Measurements from ENCODE around the gene KIF20A. TPM values are rescaled to one million over a fixed set of nuclear protein-coding genes. Genes with fewer than 3 reads are reported as not detected.
A peak's percentile ranks its signal among the peaks of the same experiment; 100 is the strongest.

Gene KIF20A
- total RNA-seq, 4 donors from 2014 or later, result 33.8 TPM; not detected in 3

- Histone ChIP-seq H3K4me1 (no peaks in the 10 kb centered on the region), H3K36me3 (no peaks in the 10 kb centered on the region), H3K27ac (peak overlapping the region; percentile 72 to 80), H3K9me3 (no peaks in the 10 kb centered on the region), H3K27me3 (no peaks in the 10 kb centered on the region), H3K4me3 (peak overlapping the region; percentile 64 to 98)
- intact Hi-C loops (cut with DNase I; ENCODE audit: low total_unique reads), result no loop called here
- TF ChIP-seq CTCF (IDR thresholded peaks at IDR 0.05) (no peak), POLR2A (IDR thresholded peaks at IDR 0.05) (no peak)
- no peak for DNase-seq
Measured at GRCh38 chr5:138212828-138213160, 33.9 kb downstream of the KIF20A start.

GRCh38 chr5:138213161-138214029, 34.5 kb downstream of the KIF20A start, which contains the start of gene CDC23:
TSS of gene CDC23 (minus strand) at chr5:138213323. CDS start at chr5:138213312, 11 bp downstream.
- intact Hi-C loops (cut with DNase I; ENCODE audit: low total_unique reads), result no loop called here
- H3K27me3 ChIP-seq, result no peaks in the 10 kb centered on the region

GRCh38 chr5:138216799-138217198, 37.9 kb downstream of the KIF20A start:
- H3K4me1 ChIP-seq, result no peaks in the 10 kb centered on the region
- TF ChIP-seq CTCF (IDR thresholded peaks at IDR 0.05), result no peak
- no peak for TF ChIP-seq POLR2A (IDR thresholded peaks at IDR 0.05)
- intact Hi-C loops (cut with DNase I; ENCODE audit: low total_unique reads), result no loop called here

More at GRCh38 chr5:138213161-138214029, 34.5 kb downstream of the KIF20A start, which contains the start of gene CDC23:
- DNase-seq, result peak; percentile 90 to 95
- no peaks in the 10 kb centered on the region for H3K4me1 ChIP-seq
- H3K36me3 ChIP-seq, result no peaks in the 10 kb centered on the region
- peak within 1 kb of the TSS; percentile 64 to 98 for H3K4me3 ChIP-seq
- H3K9me3 ChIP-seq, result no peaks in the 10 kb centered on the region
- H3K27ac ChIP-seq, result peak within 1 kb of the TSS; percentile 72 to 80
- TF ChIP-seq CTCF (IDR thresholded peaks at IDR 0.05), result no peak
- peak; percentile 32 to 49 for TF ChIP-seq POLR2A (IDR thresholded peaks at IDR 0.05)

GRCh38 chr5:138223532-138223931, 44.6 kb downstream of the KIF20A start:
- Histone ChIP-seq H3K27me3 (no peaks in the 10 kb centered on the region), H3K4me3 (no peak overlapping the region), H3K36me3 (no peaks in the 10 kb centered on the region), H3K4me1 (no peaks in the 10 kb centered on the region), H3K9me3 (no peaks in the 10 kb centered on the region), H3K27ac (no peak overlapping the region)
- intact Hi-C loops (cut with DNase I; ENCODE audit: low total_unique reads), result no loop called here
- no peak for DNase-seq
- no peak for TF ChIP-seq CTCF (IDR thresholded peaks at IDR 0.05)
- no peak for TF ChIP-seq POLR2A (IDR thresholded peaks at IDR 0.05)

More at GRCh38 chr5:138216799-138217198, 37.9 kb downstream of the KIF20A start:
- Histone ChIP-seq H3K4me3 (no peak overlapping the region), H3K9me3 (no peaks in the 10 kb centered on the region), H3K27ac (no peak overlapping the region), H3K36me3 (no peaks in the 10 kb centered on the region), H3K27me3 (no peaks in the 10 kb centered on the region)
- DNase-seq, result no peak

GRCh38 chr5:138224712-138225111, 45.8 kb downstream of the KIF20A start:
- H3K4me1 ChIP-seq, result no peaks in the 10 kb centered on the region
- no peaks in the 10 kb centered on the region for H3K36me3 ChIP-seq
- H3K27me3 ChIP-seq, result no peaks in the 10 kb centered on the region
- intact Hi-C loops (cut with DNase I; ENCODE audit: low total_unique reads), result no loop called here
- H3K4me3 ChIP-seq, result no peak overlapping the region
- no peak overlapping the region for H3K27ac ChIP-seq
- TF ChIP-seq POLR2A (IDR thresholded peaks at IDR 0.05) (no peak), CTCF (IDR thresholded peaks at IDR 0.05) (no peak)
- no peaks in the 10 kb centered on the region for H3K9me3 ChIP-seq
- no peak for DNase-seq

All from uterus (tissue), 4 donors.